SH-SY5Y (cell line): ENCODE results near the gene RARRES2.

ENCODE experiments used
- GATA2 ChIP-seq: IDR thresholded peaks from 2 replicates; pipeline ENCODE4 v1.6.1; 2011; ENCODE audit warnings: mild to moderate bottlenecking, low read depth, low read length
- GATA3 ChIP-seq: IDR thresholded peaks from 2 replicates; pipeline ENCODE4 v1.6.1; 2011; ENCODE audit warnings: low read depth, mild to moderate bottlenecking, low read length, moderate library complexity

- TF ChIP-seq GATA2 (no peak), GATA3 (no peak)
These were observed 34.3 kb downstream of the RARRES2 start for GRCh38 chr7:150307129-150307528.
